Activated CD4-positive, alpha-beta T cell treated with anti-CD3 and anti-CD28 coated beads, Interleukin-2, amount 10 ng/mL, durations not matched to agents 24 days and 14 days (primary cell): ENCODE measurements around the gene ADAMTSL3. TPM values are rescaled to one million over a fixed set of nuclear protein-coding genes. Genes with fewer than 3 reads are reported as not detected.
A peak's percentile ranks its signal among the peaks of the same experiment; 100 is the strongest.

Experiments
- DNase-seq: peaks from one replicate; pipeline ENCODE4 v3.0.0; 2022
- H3K27ac Mint-ChIP-seq: one replicate; pipeline ENCODE4 v1.8.0; 2022; ENCODE audit warnings: mild to moderate bottlenecking, mixed read lengths
- H3K27me3 Mint-ChIP-seq: one replicate; pipeline ENCODE4 v1.8.0; 2022; ENCODE audit warnings: mixed read lengths
- H3K36me3 Mint-ChIP-seq: one replicate; pipeline ENCODE4 v1.8.0; 2022; ENCODE audit warnings: low read depth, mild to moderate bottlenecking, mixed read lengths
- H3K4me1 Mint-ChIP-seq: one replicate; pipeline ENCODE4 v1.8.0; 2021; ENCODE audit warnings: mixed read lengths
- H3K4me3 Mint-ChIP-seq: one replicate; pipeline ENCODE4 v1.8.0; 2022; ENCODE audit warnings: mild to moderate bottlenecking, moderate library complexity, mixed read lengths
- H3K9me3 Mint-ChIP-seq: one replicate; pipeline ENCODE4 v1.8.0; 2021; ENCODE audit warnings: mixed read lengths
- intact Hi-C: fragments of 100-400 bp; cut with micrococcal nuclease; formaldehyde crosslinking; loops from one replicate; pipeline ENCODE4 v1.15.1; 2023
- total RNA-seq: library from RNA; stranded (reverse); gene quantifications from 2 replicates; pipeline ENCODE4 v1.2.3, GENCODE V29; 2022

Gene ADAMTSL3
- total RNA-seq, 1 donor from 2014 or later = not detected

DNA sequence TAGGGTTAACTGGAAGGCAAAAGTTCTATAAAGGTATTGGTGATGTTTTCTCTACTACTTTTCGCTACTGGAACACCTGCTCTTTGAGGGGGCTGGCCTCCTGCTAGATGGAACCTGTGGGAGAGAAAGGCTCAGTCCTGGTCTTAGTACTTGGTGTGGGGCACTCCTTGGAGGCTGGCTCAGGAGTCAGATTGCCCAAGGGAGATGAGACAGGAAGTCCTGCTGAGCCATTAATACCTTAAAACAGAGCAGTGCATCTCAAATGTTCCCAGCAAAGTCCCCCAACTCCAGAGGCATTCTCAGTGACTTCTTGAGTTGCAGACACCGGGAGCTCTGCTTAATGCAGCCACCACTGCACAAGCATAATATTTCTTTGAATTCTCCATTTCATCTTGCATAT, 3.1 kb upstream of the ADAMTSL3 start:
- no peaks in the 10 kb centered on the region for H3K36me3 Mint-ChIP-seq
- no peak overlapping the region for H3K4me3 Mint-ChIP-seq
- DNase-seq = no peak
- no peaks in the 10 kb centered on the region for H3K9me3 Mint-ChIP-seq
- no peak overlapping the region for H3K27ac Mint-ChIP-seq
- intact Hi-C loops = no loop called here
- no peaks in the 10 kb centered on the region for H3K4me1 Mint-ChIP-seq
- H3K27me3 Mint-ChIP-seq = peaks cover 27% of the 10 kb centered on the region

DNA sequence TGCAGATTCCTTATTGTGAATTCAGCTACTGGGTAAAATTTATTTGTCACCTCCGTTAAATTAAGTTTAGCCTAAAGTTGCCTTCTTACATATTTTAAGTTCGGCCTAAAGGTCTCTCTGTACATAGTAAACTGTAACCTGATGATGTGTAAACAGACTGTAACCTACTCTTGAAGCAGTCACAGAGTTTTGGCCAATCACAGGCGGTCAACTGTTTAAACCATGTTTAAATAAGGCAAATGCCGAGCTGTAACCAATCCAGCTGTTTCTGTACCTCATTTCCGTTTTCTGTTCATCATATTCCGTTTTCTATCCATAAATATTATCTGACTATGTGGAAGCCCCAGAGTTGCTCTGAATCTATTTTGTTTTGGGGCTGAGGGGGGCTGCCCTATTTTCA, 2.4 kb upstream of the ADAMTSL3 start:
- Mint-ChIP-seq H3K36me3 (no peaks in the 10 kb centered on the region), H3K4me3 (no peak overlapping the region), H3K4me1 (no peaks in the 10 kb centered on the region), H3K9me3 (no peaks in the 10 kb centered on the region), H3K27ac (no peak overlapping the region), H3K27me3 (peaks cover 31% of the 10 kb centered on the region)
- no peak for DNase-seq
- intact Hi-C loops = no loop called here

DNA sequence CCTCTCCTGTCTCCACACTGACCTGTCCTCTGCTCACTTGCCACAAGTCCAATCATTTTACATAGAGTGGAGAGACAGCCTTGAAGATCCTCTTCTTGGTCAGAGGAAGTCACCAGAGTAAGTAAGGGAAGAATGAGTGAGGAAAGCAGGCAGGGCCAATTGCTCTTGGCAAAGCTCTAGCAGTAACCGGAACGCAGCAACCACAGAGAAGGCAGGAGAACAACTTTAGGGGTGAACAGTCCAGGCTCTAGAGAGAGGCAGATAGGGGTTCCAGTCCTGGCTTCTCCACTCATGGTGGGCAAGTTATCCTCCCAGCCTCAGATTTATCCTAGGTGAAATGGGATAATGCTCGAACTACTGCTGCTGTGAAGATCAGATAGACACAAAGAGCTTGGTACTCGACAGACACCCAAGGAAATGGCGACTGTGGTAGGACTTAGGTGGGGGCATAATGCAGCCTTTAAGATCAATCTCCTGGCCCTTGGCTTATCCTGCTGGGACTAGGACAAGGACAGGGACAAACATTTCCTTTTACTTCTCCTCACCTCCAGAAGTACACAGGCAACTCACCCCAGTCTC, 1.2 kb upstream of the ADAMTSL3 start:
- H3K27me3 Mint-ChIP-seq = peaks cover 31% of the 10 kb centered on the region
- no peaks in the 10 kb centered on the region for H3K36me3 Mint-ChIP-seq
- H3K27ac Mint-ChIP-seq = no peak overlapping the region
- peak; percentile 45 for DNase-seq
- intact Hi-C loops = no loop called here
- no peaks in the 10 kb centered on the region for H3K4me1 Mint-ChIP-seq
- H3K9me3 Mint-ChIP-seq = no peaks in the 10 kb centered on the region
- no peak overlapping the region for H3K4me3 Mint-ChIP-seq

DNA sequence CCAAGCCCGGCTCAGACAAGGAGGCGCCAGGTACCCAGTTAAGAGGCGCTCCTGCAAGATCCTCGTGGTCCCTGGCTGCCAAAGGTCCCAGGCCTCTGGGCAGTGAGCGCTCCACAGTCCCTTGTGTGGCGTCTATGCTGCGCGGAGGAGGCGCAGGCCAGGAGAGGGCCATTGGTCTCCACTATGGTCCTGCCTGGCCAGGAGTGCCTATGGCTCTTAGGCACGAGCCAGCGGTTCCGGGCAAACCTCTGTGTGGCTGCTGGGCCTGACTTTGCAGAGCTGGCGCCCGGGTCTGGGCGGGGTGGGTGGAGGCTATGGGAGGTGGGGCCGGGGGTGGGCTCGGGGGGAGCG, 660 bp upstream of the ADAMTSL3 start:
- Mint-ChIP-seq H3K27me3 (peaks cover 31% of the 10 kb centered on the region), H3K4me1 (no peaks in the 10 kb centered on the region), H3K27ac (no peak overlapping the region), H3K36me3 (no peaks in the 10 kb centered on the region), H3K4me3 (no peak overlapping the region), H3K9me3 (no peaks in the 10 kb centered on the region)
- no peak for DNase-seq
- intact Hi-C loops = no loop called here

DNA sequence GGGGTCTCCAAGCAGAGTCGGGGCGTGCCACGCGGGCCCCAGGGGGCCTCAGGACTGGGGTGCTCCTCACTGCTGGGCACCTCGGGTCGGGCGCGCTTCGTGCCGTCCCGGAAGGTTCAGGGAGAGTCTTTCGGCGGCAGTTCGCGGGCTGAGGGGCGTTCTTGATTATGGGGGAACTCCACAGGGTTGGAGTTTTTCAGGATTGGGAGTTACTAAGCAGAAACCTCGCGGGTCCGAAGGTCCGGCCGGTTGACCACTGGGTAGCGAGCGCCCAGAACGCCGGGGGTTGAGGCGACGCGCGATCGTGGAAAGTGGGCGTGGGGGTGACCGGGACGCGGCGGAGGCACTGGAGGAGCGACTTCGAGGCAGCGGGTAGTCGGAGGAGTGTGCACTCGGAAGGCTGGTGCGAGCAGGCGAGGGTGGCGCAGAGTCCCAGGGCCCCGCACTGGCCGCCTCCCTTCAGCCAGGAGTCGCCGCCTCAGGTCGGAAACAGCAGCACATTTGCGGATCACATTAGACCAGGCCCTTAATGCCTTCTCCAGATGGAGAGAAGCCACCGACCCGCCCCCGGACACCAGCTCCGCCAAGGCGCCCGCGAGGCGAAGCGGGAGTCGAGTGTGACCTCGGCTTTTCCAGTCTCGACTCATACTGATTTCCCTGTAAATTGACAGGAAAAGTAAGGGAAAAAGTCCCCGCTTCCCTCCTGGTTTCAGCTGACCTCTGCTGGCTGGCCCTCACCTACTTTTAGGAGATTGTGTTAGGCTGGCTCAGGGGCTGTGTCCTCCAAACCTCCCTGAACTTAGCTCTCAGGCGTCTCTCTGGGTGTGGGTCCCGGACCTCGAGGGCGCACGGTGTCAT, 685 bp downstream of the ADAMTSL3 start:
- H3K4me1 Mint-ChIP-seq = no peaks in the 10 kb centered on the region
- H3K36me3 Mint-ChIP-seq = no peaks in the 10 kb centered on the region
- peak; percentile 37 for DNase-seq
- H3K4me3 Mint-ChIP-seq = no peak overlapping the region
- H3K27ac Mint-ChIP-seq = no peak overlapping the region
- H3K9me3 Mint-ChIP-seq = no peaks in the 10 kb centered on the region
- intact Hi-C loops = no loop called here
- peaks cover 31% of the 10 kb centered on the region for H3K27me3 Mint-ChIP-seq

DNA sequence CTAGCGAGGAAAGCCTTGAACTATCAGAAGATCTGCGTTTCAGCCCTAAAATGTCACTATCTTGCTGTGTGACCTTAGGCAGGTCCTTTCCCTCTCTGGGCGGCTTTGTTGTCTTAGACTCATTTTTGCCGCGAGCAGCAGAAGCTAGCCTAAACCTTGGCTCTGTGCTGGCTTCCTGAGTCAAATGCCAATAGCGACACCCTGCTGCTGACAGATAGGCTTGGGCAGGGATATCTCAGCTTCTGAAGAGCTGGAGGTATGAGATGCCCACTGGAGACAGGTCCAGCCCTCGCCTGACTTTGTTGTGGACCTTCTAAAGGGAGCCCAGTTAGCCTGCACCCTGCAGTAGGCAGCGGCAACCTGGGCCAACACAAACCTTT, 1.3 kb downstream of the ADAMTSL3 start:
- no peak overlapping the region for H3K4me3 Mint-ChIP-seq
- no peaks in the 10 kb centered on the region for H3K4me1 Mint-ChIP-seq
- H3K36me3 Mint-ChIP-seq = no peaks in the 10 kb centered on the region
- intact Hi-C loops = no loop called here
- no peak overlapping the region for H3K27ac Mint-ChIP-seq
- peaks cover 31% of the 10 kb centered on the region for H3K27me3 Mint-ChIP-seq
- DNase-seq = peak; percentile 40
- no peaks in the 10 kb centered on the region for H3K9me3 Mint-ChIP-seq

DNA sequence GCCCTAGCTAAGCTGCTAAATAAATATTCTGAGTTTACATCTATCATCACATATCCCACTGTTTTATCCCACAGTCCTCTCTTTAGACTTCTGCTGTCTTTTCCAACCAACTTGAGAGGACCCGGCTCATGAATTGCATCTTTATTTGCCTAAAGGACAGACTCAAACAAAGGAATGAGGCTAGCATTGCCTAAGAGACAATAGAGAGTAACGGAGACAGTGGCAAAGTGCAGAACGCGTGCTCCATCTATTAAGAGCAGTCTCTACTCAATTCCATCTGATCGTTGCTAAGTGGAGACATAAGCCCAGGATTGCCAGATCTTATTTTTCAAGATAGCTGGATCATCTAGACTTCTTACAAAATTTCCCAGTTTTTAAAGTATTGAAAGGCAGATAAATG, 2.3 kb downstream of the ADAMTSL3 start:
- H3K27me3 Mint-ChIP-seq = peaks cover 31% of the 10 kb centered on the region
- DNase-seq = no peak
- no peak overlapping the region for H3K4me3 Mint-ChIP-seq
- no peak overlapping the region for H3K27ac Mint-ChIP-seq
- no peaks in the 10 kb centered on the region for H3K9me3 Mint-ChIP-seq
- no peaks in the 10 kb centered on the region for H3K4me1 Mint-ChIP-seq
- intact Hi-C loops = no loop called here
- H3K36me3 Mint-ChIP-seq = no peaks in the 10 kb centered on the region

DNA sequence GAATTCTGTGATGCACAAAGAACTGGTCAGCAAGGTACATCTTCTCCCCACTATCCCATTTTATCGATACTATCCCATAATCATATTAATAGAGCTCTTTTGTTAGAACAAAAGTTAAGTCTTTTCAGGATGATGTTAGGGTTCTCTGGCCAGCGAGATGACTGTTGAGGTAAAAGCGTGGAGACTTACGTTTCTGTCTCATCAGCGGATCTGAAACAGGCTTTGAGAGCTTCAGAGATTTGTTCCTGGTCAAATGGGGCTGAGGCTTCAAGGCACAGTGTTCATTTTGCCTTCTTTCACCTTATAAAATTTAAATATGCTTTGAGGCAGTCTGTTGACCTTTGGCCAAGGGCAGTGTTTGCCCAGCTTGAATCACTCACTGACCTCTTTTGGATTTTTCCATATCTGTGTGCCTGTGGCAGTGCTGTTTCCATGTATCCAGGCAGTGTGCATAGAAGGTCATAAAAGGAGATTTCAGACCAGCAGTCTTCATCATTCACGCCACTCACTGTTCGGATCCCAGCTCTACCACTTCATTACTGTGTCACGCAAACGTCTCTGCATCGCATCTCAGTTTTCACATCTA, 3.1 kb downstream of the ADAMTSL3 start:
- no peaks in the 10 kb centered on the region for H3K9me3 Mint-ChIP-seq
- no peaks in the 10 kb centered on the region for H3K36me3 Mint-ChIP-seq
- H3K4me1 Mint-ChIP-seq = no peaks in the 10 kb centered on the region
- DNase-seq = no peak
- H3K27ac Mint-ChIP-seq = no peak overlapping the region
- H3K4me3 Mint-ChIP-seq = no peak overlapping the region
- H3K27me3 Mint-ChIP-seq = peaks cover 27% of the 10 kb centered on the region
- intact Hi-C loops = no loop called here

DNA sequence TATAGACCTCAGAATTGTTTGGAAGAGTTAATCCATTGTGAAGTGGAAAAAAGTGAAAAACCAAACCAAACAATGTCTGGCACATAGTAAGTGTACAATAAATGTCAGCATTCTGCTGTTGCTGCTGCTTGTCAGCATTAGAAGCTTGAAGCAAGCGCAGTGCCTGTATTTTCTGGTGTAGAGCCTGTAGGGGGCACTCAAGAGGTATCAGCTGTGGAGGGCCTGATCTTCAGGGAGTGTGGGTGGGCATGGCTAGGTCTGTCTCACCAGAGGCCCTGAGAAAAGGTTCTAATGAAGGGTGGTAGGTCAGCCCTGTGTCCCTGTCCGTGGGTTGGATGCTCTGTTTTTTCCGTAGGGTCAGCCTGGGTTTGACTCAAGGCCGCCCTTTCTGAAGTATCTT, 3.6 kb downstream of the ADAMTSL3 start:
- Mint-ChIP-seq H3K9me3 (no peaks in the 10 kb centered on the region), H3K4me3 (no peak overlapping the region), H3K36me3 (no peaks in the 10 kb centered on the region), H3K27me3 (peaks cover 22% of the 10 kb centered on the region), H3K27ac (no peak overlapping the region), H3K4me1 (no peaks in the 10 kb centered on the region)
- DNase-seq = no peak
- intact Hi-C loops = no loop called here

DNA sequence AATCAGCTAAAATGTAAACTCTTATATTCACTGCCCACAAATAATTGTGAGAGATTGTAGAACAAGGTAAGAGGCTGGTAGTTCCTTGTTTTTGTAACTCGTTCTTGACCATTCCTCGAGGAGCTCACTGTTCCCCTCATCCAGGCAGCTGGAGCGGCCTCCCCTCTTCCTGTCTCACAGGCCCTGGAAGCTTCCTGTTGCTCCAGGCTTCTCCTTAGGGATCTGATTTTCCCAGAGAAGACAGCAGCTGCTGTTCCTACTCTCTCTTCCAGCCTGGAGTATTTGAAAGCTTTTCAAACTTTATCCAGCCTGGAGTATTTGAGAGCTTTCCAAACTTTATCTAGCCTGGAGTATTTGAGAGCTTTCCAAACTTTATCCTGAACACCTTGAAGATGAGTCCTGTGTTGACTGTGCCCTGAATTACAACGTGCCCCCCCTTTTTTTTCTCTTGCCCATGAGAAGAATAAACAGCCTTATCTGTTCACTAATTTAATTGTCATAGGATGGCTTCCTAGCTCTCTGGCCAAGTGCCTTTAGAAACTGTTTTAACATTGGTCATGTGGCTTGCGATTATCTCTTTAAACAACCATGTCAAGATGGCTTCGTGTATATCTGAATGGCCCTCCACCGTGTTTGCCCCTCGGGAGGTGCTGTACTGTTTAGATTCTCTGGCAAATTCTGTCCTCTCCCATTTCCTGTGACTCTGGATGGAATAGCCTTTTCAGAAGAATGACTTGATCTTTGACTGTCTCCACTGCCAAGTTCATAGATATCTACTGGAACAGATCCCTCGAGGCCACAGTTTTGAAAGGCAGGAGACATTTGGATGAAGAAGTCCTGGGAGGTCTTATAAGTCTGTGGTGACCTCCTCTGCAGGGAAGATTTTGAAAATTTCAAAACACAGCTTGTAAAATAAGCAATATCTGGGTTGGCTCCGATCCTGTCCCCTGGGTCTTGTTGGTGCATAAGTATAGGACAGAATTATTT, 4.8 kb downstream of the ADAMTSL3 start:
- intact Hi-C loops = no loop called here
- Mint-ChIP-seq H3K4me3 (no peak overlapping the region), H3K9me3 (no peaks in the 10 kb centered on the region), H3K4me1 (no peaks in the 10 kb centered on the region), H3K27ac (no peak overlapping the region), H3K27me3 (peaks cover 15% of the 10 kb centered on the region), H3K36me3 (no peaks in the 10 kb centered on the region)
- peak; percentile 25 for DNase-seq

DNA sequence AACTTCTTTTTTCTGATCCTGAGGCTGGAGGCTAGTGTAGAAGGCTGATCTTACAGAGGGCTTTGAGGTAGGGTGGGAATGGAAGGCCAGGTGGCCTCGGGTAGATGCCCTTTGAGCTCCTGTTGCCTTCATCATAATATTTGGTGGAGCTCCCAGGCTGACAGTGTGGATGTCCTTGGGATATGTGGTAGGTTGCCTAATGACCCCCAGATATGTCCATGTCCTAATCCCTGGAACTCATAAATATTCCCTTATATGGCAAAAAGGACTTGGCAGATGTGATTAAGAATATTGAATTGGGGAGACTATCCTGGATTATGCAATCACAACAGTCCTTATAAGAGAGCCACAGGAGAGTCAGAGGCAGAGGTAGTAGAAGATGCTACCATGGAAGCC, 5.5 kb downstream of the ADAMTSL3 start:
- Mint-ChIP-seq H3K4me3 (no peak overlapping the region), H3K27me3 (peaks cover 13% of the 10 kb centered on the region), H3K36me3 (no peaks in the 10 kb centered on the region), H3K4me1 (no peaks in the 10 kb centered on the region), H3K9me3 (no peaks in the 10 kb centered on the region), H3K27ac (no peak overlapping the region)
- intact Hi-C loops = no loop called here
- peak; percentile 24 for DNase-seq

DNA sequence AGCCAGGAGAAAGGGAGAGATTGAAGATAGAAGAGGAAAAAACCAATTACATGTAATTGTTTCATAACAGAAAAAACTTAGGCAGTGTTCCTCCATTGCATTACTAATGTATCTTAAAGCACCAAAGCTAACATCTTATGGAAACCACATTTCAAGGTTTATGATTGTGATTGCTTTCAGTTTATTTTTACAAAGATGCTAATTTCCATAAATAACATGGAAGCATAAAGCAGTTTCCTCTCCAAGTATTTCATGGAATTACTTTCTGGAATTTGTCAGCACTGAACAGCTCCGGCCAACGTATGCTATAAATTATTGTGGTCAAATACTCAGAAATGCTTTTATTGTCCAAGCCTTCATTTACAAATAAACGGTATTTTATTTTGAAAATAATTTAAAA, 11.6 kb downstream of the ADAMTSL3 start:
- intact Hi-C loops = no loop called here
- Mint-ChIP-seq H3K9me3 (no peaks in the 10 kb centered on the region), H3K36me3 (no peaks in the 10 kb centered on the region), H3K4me1 (no peaks in the 10 kb centered on the region), H3K27ac (no peak overlapping the region), H3K27me3 (no peaks in the 10 kb centered on the region), H3K4me3 (no peak overlapping the region)
- DNase-seq = no peak

DNA sequence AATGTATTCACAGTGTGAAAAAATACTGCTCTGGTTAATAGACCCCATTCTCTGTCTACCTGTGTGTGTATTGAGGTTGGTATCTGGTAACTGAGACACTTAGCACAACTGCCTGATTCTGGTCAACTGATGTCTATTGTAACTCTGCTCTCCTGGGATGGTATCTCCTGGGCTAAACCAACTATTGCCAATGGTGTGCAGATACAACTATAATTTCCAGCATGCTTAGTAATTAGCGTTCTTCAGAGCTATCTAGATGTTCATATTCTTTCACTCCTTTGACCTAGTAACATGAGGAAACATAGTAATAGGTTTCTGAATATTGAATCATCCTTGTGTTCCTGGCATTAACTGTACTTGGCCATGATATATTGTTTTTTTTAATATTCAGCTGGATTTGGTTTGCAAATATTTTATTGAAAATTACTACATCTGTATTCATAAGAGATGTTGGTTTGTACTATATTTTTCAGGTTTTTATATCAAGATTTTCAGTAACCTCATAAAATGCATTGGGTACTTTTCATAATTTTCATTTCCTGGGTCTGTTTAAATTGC, 16.8 kb downstream of the ADAMTSL3 start:
- intact Hi-C loops = no loop called here
- Mint-ChIP-seq H3K27me3 (no peaks in the 10 kb centered on the region), H3K27ac (no peak overlapping the region), H3K4me1 (no peaks in the 10 kb centered on the region), H3K4me3 (no peak overlapping the region), H3K36me3 (no peaks in the 10 kb centered on the region), H3K9me3 (no peaks in the 10 kb centered on the region)
- DNase-seq = no peak
